Trophoblast cell (in vitro differentiated cells and primary cell): ENCODE data around the gene APBA1.

Experiments
- DNase-seq, 2 donors: peaks; one replicate each; pipeline ENCODE4 v3.0.0-alpha.2; 2016
- H2AFZ ChIP-seq: 2 replicates; pipeline ENCODE4 v1.6.1; 2013; ENCODE audit warnings: low read length, moderate library complexity, mild to moderate bottlenecking; ENCODE audit not compliant: insufficient read depth, poor library complexity
- H2AK5ac ChIP-seq: 2 replicates; pipeline ENCODE4 v1.6.1; 2013; ENCODE audit warnings: mild to moderate bottlenecking, low read length
- H2BK120ac ChIP-seq: 2 replicates; pipeline ENCODE4 v1.6.1; 2013; ENCODE audit warnings: low read length, mild to moderate bottlenecking, moderate library complexity; ENCODE audit not compliant: insufficient read depth, poor library complexity
- H2BK12ac ChIP-seq: 2 replicates; pipeline ENCODE4 v1.6.1; 2013; ENCODE audit warnings: mild to moderate bottlenecking, low read length, moderate library complexity
- H2BK5ac ChIP-seq: 2 replicates; pipeline ENCODE4 v1.6.1; 2013; ENCODE audit warnings: low read length, low read depth, moderate library complexity, mild to moderate bottlenecking; ENCODE audit not compliant: poor library complexity
- H3K14ac ChIP-seq: 2 replicates; pipeline ENCODE4 v1.6.1; 2013; ENCODE audit warnings: mild to moderate bottlenecking, low read length
- H3K18ac ChIP-seq: 2 replicates; pipeline ENCODE4 v1.6.1; 2013; ENCODE audit warnings: mild to moderate bottlenecking, low read length
- H3K23ac ChIP-seq: 2 replicates; pipeline ENCODE4 v1.6.1; 2013; ENCODE audit warnings: low read length
- H3K27ac ChIP-seq: 2 replicates; pipeline ENCODE4 v1.5.1; 2013; ENCODE audit warnings: low read depth, mild to moderate bottlenecking, inconsistent platforms, low read length, moderate library complexity
- H3K27me3 ChIP-seq: 2 replicates; pipeline ENCODE4 v1.6.1; 2013; ENCODE audit warnings: inconsistent platforms, mild to moderate bottlenecking, low read length, moderate library complexity; ENCODE audit not compliant: insufficient read depth
- H3K36me3 ChIP-seq, 2 experiments: 1 replicate in 1 of 2; 2 replicates in 1 of 2; pipeline ENCODE4 v1.6.1; 2013; ENCODE audit warnings: low read length in 2 of 2, mild to moderate bottlenecking in 2 of 2, moderate library complexity in 1 of 2; ENCODE audit not compliant: insufficient read depth in 2 of 2, control insufficient read depth in 1 of 2
- H3K4ac ChIP-seq: 2 replicates; pipeline ENCODE4 v1.6.1; 2013; ENCODE audit warnings: low read depth, mild to moderate bottlenecking, low read length, moderate library complexity
- H3K4me1 ChIP-seq, 2 experiments: 1 replicate in 1 of 2; 2 replicates in 1 of 2; pipeline ENCODE4 v1.6.1; 2013; ENCODE audit warnings: low read length in 2 of 2, mild to moderate bottlenecking in 2 of 2, moderate library complexity in 1 of 2; ENCODE audit not compliant: insufficient read depth in 2 of 2, control insufficient read depth in 1 of 2
- H3K4me2 ChIP-seq: 2 replicates; pipeline ENCODE4 v1.6.1; 2013; ENCODE audit warnings: inconsistent platforms, mild to moderate bottlenecking, low read length, moderate library complexity
- H3K4me3 ChIP-seq: 2 replicates; pipeline ENCODE4 v1.5.1; 2013; ENCODE audit warnings: mild to moderate bottlenecking, low read depth, low read length, inconsistent platforms
- H3K79me1 ChIP-seq: one replicate; pipeline ENCODE4 v1.6.1; 2013; ENCODE audit warnings: low read length
- H3K79me2 ChIP-seq: 2 replicates; pipeline ENCODE4 v1.6.1; 2013; ENCODE audit warnings: low read length, mild to moderate bottlenecking; ENCODE audit not compliant: control insufficient read depth, insufficient read depth, poor library complexity
- H3K9ac ChIP-seq: 2 replicates; pipeline ENCODE4 v1.6.1; 2013; ENCODE audit warnings: mild to moderate bottlenecking, low read length
- H3K9me3 ChIP-seq: 2 replicates; pipeline ENCODE4 v1.6.1; 2013; ENCODE audit warnings: low read depth, mild to moderate bottlenecking, control low read depth, inconsistent platforms, low read length; ENCODE audit not compliant: insufficient read depth
- H4K12ac ChIP-seq: 2 replicates; pipeline ENCODE4 v1.6.1; 2013; ENCODE audit warnings: low read depth, mild to moderate bottlenecking, low read length, moderate library complexity
- H4K8ac ChIP-seq: 2 replicates; pipeline ENCODE4 v1.6.1; 2013; ENCODE audit warnings: low read depth, mild to moderate bottlenecking, low read length, moderate library complexity
- H4K91ac ChIP-seq: one replicate; pipeline ENCODE4 v1.6.1; 2013; ENCODE audit warnings: low read depth, mild to moderate bottlenecking, low read length, moderate library complexity
- WGBS: extraction: QIAGEN DNeasy Blood & Tissue Kit; methylation state at CpG from one replicate; pipeline ENCODE4 v1.1.7; 2013; ENCODE audit warnings: missing lambda C conversion rate; ENCODE audit not compliant: insufficient read length, insufficient coverage; ENCODE audit errors: extremely low coverage; 5-methylcytosine and 5-hydroxymethylcytosine counted together

Gene APBA1

GRCh38 chr9:69499959-69500358 lies 172.2 kb downstream of the APBA1 start:
- H3K18ac ChIP-seq: no peak overlapping the region
- H3K14ac ChIP-seq: no peak overlapping the region
- no peak overlapping the region for H3K9ac ChIP-seq
- H2BK12ac ChIP-seq: no peak overlapping the region
- H3K4me3 ChIP-seq: no peak overlapping the region
- WGBS: no CpG with 5 or more reads among the region's 4 CpGs
- H3K23ac ChIP-seq: no peak overlapping the region
- H3K36me3 ChIP-seq: no peaks in the 10 kb centered on the region
- no peak overlapping the region for H4K91ac ChIP-seq
- H2AFZ ChIP-seq: no peak overlapping the region
- H4K8ac ChIP-seq: no peak overlapping the region
- peaks cover 2% of the 10 kb centered on the region for H3K9me3 ChIP-seq
- no peak overlapping the region for H3K27ac ChIP-seq
- H3K79me1 ChIP-seq: no peaks in the 10 kb centered on the region
- no peak overlapping the region for H3K4me2 ChIP-seq
- no peaks in the 10 kb centered on the region for H3K79me2 ChIP-seq
- H3K4me1 ChIP-seq: no peaks in the 10 kb centered on the region
- no peaks in the 10 kb centered on the region for H3K27me3 ChIP-seq
- H4K12ac ChIP-seq: no peak overlapping the region
- no peak overlapping the region for H2BK5ac ChIP-seq
- DNase-seq: no peak
- no peak overlapping the region for H2AK5ac ChIP-seq
- no peak overlapping the region for H3K4ac ChIP-seq
- no peak overlapping the region for H2BK120ac ChIP-seq

GRCh38 chr9:69499407-69499806 lies 172.8 kb downstream of the APBA1 start:
- Histone ChIP-seq H3K18ac (no peak overlapping the region), H3K36me3 (no peaks in the 10 kb centered on the region), H3K4me2 (no peak overlapping the region), H2BK5ac (no peak overlapping the region), H3K9me3 (peaks cover 2% of the 10 kb centered on the region), H3K23ac (no peak overlapping the region), H2BK120ac (no peak overlapping the region), H3K4me1 (no peaks in the 10 kb centered on the region), H2AK5ac (no peak overlapping the region), H4K91ac (no peak overlapping the region), H3K79me2 (no peaks in the 10 kb centered on the region), H3K4me3 (no peak overlapping the region), H2AFZ (no peak overlapping the region), H3K27ac (no peak overlapping the region), H4K8ac (no peak overlapping the region), H3K14ac (no peak overlapping the region), H3K79me1 (no peaks in the 10 kb centered on the region), H2BK12ac (no peak overlapping the region), H3K27me3 (no peaks in the 10 kb centered on the region), H3K9ac (no peak overlapping the region), H3K4ac (no peak overlapping the region), H4K12ac (no peak overlapping the region)
- WGBS: no CpG with 5 or more reads among the region's 6 CpGs
- DNase-seq: no peak

DNA sequence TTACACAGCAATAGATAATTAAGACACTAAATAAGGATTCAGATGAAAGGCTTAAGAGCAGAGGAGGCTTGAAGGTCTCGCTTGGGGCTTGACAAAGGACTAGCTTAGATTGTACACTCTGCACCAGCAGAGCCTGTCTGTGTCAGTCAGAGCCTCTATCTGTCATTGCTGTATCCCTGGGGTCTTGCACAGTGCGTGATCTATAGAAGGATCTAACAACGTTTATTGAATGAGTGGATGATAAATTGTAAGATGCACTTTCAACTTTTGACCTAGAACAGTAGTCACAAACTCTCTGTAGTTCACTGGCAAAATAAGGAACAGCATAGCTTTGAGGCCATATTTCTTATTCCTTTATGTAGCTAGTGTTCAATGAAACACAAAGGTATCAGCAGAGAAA lies 173.7 kb downstream of the APBA1 start:
- H3K36me3 ChIP-seq: no peaks in the 10 kb centered on the region
- H2BK12ac ChIP-seq: no peak overlapping the region
- no peak overlapping the region for H3K4me2 ChIP-seq
- H4K12ac ChIP-seq: no peak overlapping the region
- no peaks in the 10 kb centered on the region for H3K79me1 ChIP-seq
- H3K9ac ChIP-seq: no peak overlapping the region
- no peak overlapping the region for H3K27ac ChIP-seq
- no peaks in the 10 kb centered on the region for H3K4me1 ChIP-seq
- no peak overlapping the region for H2AFZ ChIP-seq
- no peak overlapping the region for H3K4ac ChIP-seq
- no peaks in the 10 kb centered on the region for H3K27me3 ChIP-seq
- H3K4me3 ChIP-seq: no peak overlapping the region
- no peak overlapping the region for H2BK120ac ChIP-seq
- no peaks in the 10 kb centered on the region for H3K79me2 ChIP-seq
- H2AK5ac ChIP-seq: no peak overlapping the region
- H3K9me3 ChIP-seq: peaks cover 2% of the 10 kb centered on the region
- H4K91ac ChIP-seq: no peak overlapping the region
- H2BK5ac ChIP-seq: no peak overlapping the region
- DNase-seq: no peak
- no peak overlapping the region for H4K8ac ChIP-seq
- no peak overlapping the region for H3K18ac ChIP-seq
- H3K14ac ChIP-seq: no peak overlapping the region
- H3K23ac ChIP-seq: no peak overlapping the region
- no CpG with 5 or more reads among the region's 3 CpGs for WGBS

- Histone ChIP-seq H3K79me1 (no peaks in the 10 kb centered on the region), H3K27ac (no peak overlapping the region), H3K4ac (no peak overlapping the region), H3K23ac (no peak overlapping the region), H3K27me3 (no peaks in the 10 kb centered on the region), H2AFZ (no peak overlapping the region), H2AK5ac (no peak overlapping the region), H3K9ac (no peak overlapping the region), H2BK12ac (no peak overlapping the region), H3K79me2 (no peaks in the 10 kb centered on the region), H2BK5ac (no peak overlapping the region), H3K4me3 (no peak overlapping the region), H3K36me3 (no peaks in the 10 kb centered on the region), H2BK120ac (no peak overlapping the region), H3K14ac (no peak overlapping the region), H4K91ac (no peak overlapping the region), H3K4me2 (no peak overlapping the region), H3K18ac (no peak overlapping the region), H3K9me3 (peaks cover 2% of the 10 kb centered on the region), H3K4me1 (no peaks in the 10 kb centered on the region), H4K8ac (no peak overlapping the region), H4K12ac (no peak overlapping the region)
- WGBS: no CpG with 5 or more reads among the region's 4 CpGs
- DNase-seq: no peak
These were observed 174.4 kb downstream of the APBA1 start for GRCh38 chr9:69497816-69498215.
